Tibial nerve (tissue), 4 donors: ENCODE data around the gene BICRA.

Experiments
- CTCF ChIP-seq, 5 experiments: fragments of 200-600 bp in 3 of 5; fragments of 450-650 bp in 2 of 5; sonication (generic) in 3 of 5; IDR thresholded peaks; one replicate each; pipeline ENCODE4 v1.5.1; 2016 to 2019; ENCODE audit warnings: antibody characterized with exemption in 5 of 5, mild to moderate bottlenecking in 3 of 5, moderate library complexity in 2 of 5
- EP300 ChIP-seq, 2 donors: sonication (generic); formaldehyde crosslinking; IDR thresholded peaks; one replicate each; pipeline ENCODE4 v1.6.1; 2017; ENCODE audit warnings: antibody characterized with exemption in 2 of 2, mild to moderate bottlenecking in 1 of 2

GRCh38 chr19:47671499-47671898, 62.6 kb downstream of the BICRA start:
- no peak for TF ChIP-seq CTCF (IDR thresholded peaks at IDR 0.05)
- TF ChIP-seq EP300 (IDR thresholded peaks at IDR 0.05) = no peak
